CD1c-positive myeloid dendritic cell (primary cell): ENCODE results near the gene ID1.

ENCODE experiments used
- DNase-seq: peaks from one replicate; pipeline ENCODE4 v3.0.0-alpha.2; 2016; ENCODE audit errors: extremely low spot score

ID1 gene

GRCh38 chr20:31605031-31605901, at the start of gene ID1:
ID1 (plus strand) TSS chr20:31605289; CDS start chr20:31605388, 99 bp downstream.
- peak; percentile 97 for DNase-seq

GRCh38 chr20:31559704-31560093, 45.4 kb upstream of the ID1 start:
- DNase-seq: no peak

- peak; percentile 91 for DNase-seq
Measured at GRCh38 chr20:31560094-31560745, 44.9 kb upstream of the ID1 start.

- DNase-seq: peak; percentile 78
Measured at GRCh38 chr20:31560746-31561598, 44.1 kb upstream of the ID1 start.

GRCh38 chr20:31562241-31562640, 42.8 kb upstream of the ID1 start:
- DNase-seq: no peak

GRCh38 chr20:31564284-31564683, 40.8 kb upstream of the ID1 start:
- DNase-seq: no peak

- no peak for DNase-seq
Measured at GRCh38 chr20:31565699-31566318, 39.3 kb upstream of the ID1 start.

GRCh38 chr20:31566319-31566657, 38.8 kb upstream of the ID1 start:
- no peak for DNase-seq

GRCh38 chr20:31566658-31567379, 38.3 kb upstream of the ID1 start:
- no peak for DNase-seq

- DNase-seq: no peak
Measured at GRCh38 chr20:31567380-31567720, 37.7 kb upstream of the ID1 start.

GRCh38 chr20:31568041-31568731, 36.9 kb upstream of the ID1 start:
- no peak for DNase-seq

GRCh38 chr20:31568773-31569162, 36.3 kb upstream of the ID1 start:
- no peak for DNase-seq

- peak; percentile 53 for DNase-seq
Measured at GRCh38 chr20:31569163-31570020, 35.7 kb upstream of the ID1 start.

- DNase-seq: peak; percentile 36
Measured at GRCh38 chr20:31570021-31570463, 35.0 kb upstream of the ID1 start.

- no peak for DNase-seq
Measured at GRCh38 chr20:31570735-31571617, 34.1 kb upstream of the ID1 start.

GRCh38 chr20:31572042-31572700, 32.9 kb upstream of the ID1 start:
- DNase-seq: no peak

- DNase-seq: peak; percentile 95
Measured at GRCh38 chr20:31572701-31573554, 32.2 kb upstream of the ID1 start.
